ENCODE results near the gene DHFR.

DNA sequence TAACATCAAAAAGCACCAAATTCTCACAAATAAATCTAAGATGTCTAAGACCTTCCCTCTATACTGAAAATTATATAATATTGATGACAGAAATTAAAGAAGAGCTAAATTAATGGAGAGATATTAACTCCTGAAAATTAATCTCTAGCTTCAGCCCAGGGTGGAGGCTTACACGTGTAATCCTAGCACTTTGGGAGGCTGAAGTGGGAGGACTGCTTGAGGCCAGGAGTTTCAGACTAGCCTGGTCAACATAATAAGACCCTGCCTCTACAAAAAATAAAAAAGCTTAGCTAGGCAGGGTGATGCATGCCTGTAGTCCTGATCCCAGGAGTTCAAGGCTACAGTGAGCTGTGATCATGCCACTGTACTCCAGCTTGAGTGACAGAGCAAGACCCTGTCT is 45.1 kb downstream of the DHFR start:
- TF ChIP-seq, protein P1, sequence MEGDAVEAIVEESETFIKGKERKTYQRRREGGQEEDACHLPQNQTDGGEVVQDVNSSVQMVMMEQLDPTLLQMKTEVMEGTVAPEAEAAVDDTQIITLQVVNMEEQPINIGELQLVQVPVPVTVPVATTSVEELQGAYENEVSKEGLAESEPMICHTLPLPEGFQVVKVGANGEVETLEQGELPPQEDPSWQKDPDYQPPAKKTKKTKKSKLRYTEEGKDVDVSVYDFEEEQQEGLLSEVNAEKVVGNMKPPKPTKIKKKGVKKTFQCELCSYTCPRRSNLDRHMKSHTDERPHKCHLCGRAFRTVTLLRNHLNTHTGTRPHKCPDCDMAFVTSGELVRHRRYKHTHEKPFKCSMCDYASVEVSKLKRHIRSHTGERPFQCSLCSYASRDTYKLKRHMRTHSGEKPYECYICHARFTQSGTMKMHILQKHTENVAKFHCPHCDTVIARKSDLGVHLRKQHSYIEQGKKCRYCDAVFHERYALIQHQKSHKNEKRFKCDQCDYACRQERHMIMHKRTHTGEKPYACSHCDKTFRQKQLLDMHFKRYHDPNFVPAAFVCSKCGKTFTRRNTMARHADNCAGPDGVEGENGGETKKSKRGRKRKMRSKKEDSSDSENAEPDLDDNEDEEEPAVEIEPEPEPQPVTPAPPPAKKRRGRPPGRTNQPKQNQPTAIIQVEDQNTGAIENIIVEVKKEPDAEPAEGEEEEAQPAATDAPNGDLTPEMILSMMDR (IDR thresholded peaks at IDR 0.05): no peak
- TF ChIP-seq EZH2phosphoT487 (IDR thresholded peaks at IDR 0.05): no peak
- TF ChIP-seq EZH2 (IDR thresholded peaks at IDR 0.05): no peak

Data from neural progenitor cell (in vitro differentiated cells).